Stimulated activated CD8-positive, alpha-beta memory T cell treated with anti-CD3 and anti-CD28 coated beads, Interleukin-12 subunit alpha, Interleukin-12 subunit beta, amount 100 ng/mL, for 4 hours (primary cell): Measurements from ENCODE around the gene TMEM91.
A peak's percentile ranks its signal among the peaks of the same experiment; 100 is the strongest.
"Not testable (repeated sequence)": the region's sequence is repeated elsewhere in the genome, so short reads cannot be mapped to it uniquely, and the experiment has no call there.

Experiments used
- DNase-seq: peaks from one replicate; pipeline ENCODE4 v3.0.0-alpha.2; 2020; ENCODE audit warnings: low read depth

The TMEM91 gene

DNA sequence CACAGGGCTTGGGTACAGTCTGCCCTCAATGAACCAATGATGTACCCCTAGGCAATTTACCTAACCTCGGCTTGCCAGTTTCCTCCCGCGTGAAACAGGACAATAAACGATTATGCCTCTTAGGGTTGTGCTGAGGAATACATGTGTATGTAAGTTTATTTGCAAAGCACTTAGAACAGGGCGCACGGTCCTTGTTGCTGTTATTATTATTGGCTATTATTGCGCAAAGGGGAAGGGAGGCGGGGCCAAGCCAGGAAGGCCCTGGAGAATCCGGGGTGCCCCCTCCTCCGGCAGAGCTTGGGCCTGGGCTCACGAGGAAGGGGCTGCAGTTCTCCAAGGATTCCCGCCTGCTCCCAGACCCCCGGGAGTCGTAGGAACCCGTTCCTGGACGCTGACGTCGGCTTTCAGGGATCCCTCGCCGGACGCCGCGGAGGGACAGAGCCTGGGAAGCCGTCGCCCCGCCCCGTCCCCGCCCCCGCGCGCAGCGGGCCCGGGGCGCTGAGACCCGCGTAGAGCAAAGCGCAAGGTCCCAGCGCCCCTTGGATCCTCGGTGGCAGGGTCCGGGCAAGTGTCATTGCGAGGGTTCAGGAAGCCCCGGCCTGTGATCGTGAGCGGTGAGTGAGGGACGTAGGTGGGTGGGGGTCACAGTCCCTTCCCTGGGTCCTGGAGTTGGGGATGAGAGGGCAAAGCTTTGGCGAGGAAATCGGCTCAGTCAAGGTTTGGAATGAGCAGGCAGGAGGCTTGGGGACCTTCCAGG is at the start of gene TMEM91:
TSS of gene TMEM91 (plus strand) at position 293 of the 757 bp plus-strand sequence. CDS start 1,777 bp downstream, outside the sequence.
- DNase-seq: no peak

DNA sequence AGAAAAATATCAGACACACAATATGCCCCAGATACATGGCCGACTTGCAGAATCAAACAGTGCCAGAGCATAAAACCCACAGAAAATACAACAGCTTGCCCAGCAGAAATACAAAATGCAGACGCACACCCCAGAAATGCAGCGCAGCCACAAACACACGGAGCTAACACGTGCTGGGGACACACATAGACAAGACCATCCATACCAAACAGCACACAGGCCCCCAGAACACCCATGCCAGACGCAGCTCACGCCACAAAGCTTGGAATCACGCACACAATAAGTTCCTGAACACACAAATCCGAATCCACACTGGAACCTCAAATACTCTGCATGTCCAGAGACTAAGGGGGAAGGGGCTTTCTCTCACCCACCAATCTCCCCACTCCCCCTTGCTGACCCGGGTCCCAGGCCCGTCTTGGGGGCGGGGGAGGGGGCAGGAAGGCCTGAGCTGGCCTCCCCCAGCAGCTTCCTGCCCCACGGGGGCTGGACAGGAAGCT is 49.2 kb upstream of the TMEM91 start:
- DNase-seq: no peak

DNA sequence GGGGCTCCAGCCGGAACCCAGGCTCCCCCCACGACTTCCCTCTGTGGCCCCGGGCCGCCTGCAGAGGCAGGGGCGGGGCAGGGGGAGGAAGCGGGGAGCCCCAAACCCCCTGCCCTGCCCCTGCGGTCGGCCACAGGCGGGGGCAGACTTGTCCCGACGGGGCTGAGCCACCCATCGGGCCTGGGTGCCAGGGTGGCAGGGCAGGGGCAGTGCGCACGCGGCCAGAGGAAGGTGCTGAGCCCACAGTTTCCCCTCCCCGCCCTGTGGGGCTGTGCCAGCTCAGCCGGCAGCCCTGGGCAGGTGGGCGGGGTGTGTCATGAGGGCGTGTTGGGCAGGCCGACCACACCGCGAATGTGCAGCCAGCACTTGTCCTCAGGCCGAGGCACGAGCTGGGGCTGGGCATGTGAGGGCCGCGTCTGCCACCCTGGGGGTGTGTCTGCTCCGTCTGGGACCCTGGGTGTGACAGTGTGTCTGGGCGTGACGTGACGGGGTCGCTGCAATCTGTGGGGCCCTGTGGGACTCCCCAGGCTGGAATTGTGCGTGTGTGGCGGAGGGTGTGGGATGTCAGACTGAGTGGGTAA is 48.7 kb upstream of the TMEM91 start:
- peak; percentile 84 for DNase-seq

DNA sequence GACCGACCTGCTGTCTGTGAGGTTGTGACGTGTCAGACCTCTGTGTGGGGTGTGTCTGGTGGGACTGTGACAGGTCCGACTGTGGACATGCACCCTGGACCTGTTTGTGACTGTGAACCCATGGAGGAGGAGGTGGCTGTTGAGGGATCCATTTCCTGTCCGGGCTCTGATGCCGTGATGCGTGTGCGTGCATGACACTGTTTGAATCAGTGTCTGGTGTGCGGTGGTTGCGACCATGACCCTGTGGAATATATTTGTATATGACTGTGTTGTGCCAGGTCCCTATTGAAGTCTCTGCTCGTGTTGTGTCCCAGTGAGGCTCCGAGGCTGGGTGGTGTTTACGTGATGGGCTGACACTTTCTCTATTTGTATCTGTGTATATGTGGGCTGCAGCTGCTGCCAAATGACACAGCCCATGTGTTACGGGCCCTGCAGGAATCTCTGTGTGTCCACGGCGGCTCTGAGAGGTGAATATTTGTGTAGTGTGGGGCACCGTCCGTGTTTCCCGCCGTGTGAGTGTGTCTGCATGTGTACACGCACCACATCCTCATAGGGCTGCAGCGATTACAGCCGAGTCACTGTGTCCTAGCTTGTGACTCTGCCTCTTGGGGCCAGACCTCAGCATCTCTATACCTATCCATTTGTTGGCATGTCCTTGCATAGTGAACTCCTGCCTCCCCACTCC is 48.0 kb upstream of the TMEM91 start:
- DNase-seq: no peak

DNA sequence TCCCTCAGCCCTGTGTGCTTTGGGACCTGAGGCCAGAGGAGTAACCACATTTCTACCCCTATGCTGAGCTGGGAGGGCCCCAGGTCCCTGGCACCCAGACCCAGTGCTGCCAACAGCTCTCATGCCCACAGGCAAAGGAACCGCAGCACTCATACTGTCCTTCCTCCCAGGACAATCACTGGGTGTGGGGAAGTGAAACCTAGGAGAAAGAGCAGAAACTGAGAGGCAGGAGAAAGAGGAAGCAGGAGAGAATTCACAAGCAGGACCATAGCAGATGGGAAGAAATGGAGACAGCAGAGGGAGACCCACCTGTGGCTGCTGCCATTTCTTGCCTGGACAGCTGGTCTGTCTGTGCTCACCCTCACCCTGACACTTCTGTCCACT is 47.5 kb upstream of the TMEM91 start:
- DNase-seq: no peak

DNA sequence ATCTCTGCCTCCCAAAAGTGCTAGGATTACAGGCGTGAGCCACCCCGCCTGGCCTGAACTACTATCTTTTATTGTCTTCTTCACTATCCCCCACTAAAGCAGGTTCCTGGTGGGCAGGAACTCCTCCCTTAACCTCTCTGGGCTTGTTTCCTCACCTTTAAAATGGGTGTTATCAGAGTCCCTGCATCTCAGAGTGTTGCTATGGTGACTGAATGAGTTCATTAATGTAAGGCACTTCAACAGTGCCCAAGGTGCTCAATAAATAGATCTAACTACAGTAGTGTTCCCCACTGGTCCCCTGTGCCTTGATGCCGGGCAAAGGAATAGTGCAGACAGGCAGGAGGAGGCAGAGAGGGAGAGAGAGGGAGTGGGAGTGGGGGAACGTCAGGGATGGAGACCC is 45.9 kb upstream of the TMEM91 start:
- no peak for DNase-seq

DNA sequence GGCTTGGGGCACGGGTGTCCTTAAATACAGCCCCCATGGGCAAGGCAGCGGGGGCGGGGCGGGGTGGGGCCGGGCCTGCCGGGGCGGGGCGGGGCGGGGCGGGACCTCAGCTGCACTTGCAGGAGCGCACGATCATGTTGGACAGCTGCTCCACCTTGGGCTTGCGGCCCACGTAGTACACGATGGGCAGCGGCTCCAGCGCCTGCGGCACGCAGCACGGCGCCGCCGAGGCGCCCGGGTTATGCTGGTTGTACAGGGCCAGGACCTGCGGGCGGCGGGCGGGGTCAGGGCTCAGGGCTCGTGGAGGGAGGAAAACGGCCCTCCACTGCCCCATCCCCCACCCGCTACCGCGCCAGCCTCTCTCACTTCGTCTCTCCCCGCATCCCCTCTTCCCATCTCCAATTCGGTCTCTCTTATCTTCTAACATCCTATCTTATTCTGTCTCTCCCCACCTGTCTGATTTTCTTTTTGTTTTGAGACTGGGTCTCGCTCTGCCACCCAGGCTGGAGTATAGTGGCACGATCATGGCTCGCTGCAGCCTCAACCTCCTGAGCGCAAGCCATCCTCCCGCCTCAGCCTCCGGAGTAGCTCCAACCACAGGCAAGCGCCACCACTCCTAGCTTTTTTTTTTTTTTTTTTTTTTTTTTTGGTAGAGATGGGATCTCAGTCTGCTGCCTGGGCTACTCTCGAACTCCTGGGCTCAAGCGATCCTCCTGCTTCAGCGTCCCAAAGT is 45.2 kb upstream of the TMEM91 start:
- no peak for DNase-seq

DNA sequence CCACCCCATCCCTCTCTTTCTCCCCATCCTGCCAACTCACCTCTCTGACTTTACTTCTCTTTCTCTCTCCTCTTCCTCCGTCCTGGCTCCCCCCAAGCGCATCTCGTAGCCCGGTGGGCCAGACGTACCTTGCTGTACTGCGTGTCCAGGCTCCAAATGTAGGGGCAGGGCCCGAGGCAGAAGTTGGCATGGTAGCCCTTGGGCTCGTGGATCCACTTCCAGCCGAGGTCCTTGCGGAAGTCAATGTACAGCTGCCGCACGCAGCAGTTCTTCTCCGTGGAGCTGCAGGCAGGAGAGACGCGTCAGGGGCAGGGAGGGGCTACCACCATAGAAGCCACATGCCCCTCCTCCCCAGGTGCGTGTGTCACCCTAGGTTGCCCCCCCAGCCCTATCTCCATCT is 44.3 kb upstream of the TMEM91 start:
- no peak for DNase-seq

DNA sequence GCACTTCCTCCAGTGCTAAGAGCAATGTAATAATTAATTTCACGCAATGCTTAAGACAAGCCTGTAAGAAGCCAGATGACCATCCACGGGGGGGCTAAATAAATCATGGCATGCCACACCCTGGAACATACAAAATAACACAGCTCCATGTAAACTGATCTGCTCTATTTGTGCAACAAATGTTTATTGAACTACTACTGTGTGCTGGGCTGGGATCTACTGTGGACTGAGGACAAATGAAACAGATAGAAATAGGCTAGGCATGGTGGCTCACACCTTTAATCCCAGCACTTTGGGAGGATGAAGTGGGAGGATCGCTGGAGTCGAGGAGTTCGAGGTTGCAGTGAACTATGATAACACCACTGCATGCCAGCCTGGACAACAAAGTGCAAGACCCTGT is 43.9 kb upstream of the TMEM91 start:
- DNase-seq: no peak

DNA sequence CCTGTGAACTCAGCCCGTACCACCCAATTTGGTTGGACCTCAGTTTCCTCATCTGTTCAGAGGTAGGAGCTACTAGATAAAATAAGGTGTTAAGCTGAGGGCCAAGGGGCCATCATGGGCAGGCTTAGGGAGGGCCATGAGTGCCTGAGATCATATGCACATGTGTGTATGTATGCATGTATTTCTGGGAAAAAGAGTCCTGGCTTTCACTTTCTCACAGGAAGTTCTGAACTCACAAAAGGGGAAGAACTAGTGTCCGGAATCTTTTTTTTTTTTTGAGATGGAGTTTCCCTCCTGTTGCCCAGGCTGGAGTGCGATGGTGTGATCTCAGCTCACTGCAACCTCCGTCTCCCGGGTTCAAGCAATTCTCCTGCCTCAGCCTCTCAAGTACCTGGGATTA is 41.5 kb upstream of the TMEM91 start:
- DNase-seq: no peak

DNA sequence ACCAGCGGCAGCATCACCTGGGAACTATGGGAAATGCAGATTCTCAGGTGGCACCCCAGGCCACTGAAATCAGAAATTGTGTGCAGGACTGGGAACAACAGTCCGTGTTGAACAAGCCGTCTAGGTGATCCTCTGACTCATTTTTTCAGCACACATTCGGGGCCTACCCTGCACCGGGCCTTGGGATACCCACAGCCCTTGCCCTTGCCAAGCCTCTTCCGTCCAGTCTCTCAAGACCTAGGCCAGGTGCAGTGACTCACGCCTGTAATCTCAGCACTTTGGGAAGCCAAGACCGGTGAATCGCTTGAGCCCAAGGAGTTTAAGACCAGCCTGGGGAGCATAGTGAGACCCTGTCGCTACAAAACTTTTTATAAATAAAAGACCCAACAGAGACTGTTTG is 40.9 kb upstream of the TMEM91 start:
- DNase-seq: no peak

DNA sequence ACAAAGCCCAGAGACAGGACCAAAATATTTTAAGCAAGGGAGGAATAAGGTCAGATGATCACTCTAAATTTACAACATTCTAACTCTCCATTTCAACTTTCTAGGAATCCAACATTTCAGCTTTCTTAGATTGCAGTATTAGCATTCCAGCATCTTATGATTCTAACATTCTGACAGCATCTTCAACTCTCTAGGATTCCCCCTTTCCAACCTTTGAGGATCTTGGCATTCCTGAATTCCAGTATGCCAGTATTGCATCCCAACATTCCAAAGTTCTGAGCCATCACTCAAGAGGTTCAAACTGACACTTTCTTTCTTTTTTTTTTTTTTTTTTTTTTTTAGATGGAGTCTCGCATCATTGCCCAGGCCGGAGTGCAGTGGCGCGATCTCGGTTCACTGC is 36.4 kb upstream of the TMEM91 start:
- no peak for DNase-seq

DNA sequence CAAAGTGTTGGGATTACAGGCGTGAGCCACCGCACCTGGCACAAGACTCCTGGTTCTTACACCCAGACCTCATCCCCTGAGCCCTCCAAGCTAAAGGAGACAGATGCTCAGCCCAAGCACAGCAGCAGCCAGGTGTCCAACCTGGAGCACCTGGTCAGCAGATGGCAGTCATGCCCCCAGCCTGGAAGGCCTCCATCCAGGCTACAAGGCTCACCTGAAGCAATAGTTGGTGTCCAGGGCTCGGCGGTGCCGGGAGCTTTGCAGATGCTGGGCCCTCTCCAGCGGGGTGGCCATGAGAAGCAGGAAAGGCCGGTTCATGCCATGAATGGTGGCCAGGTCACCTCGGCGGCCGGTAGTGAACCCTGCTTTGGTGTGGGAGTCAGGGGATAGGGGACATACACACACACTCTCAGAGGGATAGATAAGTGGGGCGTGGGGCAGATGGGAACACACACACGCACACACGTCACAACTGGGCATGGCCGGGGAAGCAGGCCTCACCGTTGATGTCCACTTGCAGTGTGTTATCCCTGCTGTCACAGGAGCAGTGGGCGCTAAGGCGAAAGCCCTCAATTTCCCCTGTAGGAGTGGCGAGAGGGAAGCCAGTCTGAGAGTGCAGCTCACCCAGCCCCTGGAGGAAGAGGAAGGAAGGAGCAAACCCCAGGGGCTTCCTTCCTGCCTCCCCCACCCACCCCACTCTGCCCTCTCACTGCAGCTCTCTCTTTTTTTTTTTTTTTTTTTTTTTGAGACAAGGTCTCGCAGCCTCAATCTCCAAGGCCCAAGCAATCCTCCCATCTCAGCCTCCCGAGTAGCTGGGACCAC is 34.5 kb upstream of the TMEM91 start:
- no peak for DNase-seq

DNA sequence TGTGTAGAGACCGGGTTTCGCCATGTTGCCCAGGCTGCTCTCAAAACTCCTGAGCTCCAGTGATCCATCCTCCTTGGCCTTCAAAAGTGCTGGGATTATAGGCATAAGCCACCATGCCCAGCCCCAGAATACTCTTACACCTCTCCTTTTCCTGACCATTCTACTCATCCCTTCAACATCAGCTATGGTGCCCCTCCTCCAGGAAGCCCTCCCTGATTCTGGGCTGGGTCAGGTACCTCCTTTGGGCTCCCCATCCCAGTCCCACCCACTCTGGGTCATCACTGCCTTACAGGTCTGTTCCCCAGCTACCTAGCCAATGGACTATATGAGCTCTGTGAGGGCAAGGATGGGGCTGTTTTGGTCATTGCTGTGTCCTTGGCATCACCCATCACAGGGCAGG is 32.2 kb upstream of the TMEM91 start:
- DNase-seq: no peak

DNA sequence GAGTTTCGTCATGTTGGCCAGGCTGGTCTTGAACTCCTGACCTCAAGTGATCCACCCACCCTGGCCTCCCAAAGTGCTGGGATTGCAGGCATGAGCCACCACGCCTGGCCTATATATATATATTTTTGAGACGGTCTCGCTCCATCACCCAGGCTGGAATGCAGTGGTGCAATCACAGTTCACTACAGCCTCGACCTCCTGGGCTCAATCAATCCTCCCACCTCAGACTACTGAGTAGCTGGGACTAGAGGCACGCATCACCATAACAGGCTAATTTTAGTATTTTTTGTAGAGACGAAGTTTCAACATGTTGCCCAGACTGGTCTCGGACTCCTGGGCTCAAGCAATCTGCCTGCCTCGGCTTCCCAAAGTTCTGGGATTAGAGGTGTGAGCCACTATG is 29.4 kb upstream of the TMEM91 start:
- DNase-seq: not testable (repeated sequence)

DNA sequence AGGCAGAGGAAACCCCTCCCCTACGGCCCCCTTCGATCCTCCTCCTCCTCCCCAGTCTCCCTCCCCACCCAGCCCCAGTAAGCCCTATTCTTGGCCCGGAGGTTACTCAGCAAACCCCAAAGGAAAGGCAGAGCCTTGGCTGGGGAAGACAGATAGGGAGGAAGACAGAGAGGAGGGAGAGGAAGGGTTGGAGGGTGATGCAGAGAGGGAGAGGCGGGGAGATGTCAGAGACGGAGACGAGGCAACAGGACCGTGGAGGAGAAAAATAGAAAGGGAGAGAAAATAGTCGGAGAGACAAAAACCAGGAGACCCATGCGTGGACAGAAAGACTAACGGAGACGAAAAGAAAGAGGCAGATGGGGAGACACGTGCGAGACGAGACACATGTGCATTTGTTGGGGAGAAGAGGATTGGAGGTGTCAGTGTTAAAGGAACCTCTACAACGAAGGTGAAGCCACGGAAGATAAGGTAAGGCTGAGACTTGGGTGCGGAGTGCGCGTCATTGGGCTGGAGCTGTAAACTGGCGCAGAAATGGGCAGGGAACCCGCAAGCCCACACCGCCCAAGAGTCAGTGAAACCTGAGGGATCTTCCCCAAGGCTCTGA is 25.5 kb upstream of the TMEM91 start:
- no peak for DNase-seq

DNA sequence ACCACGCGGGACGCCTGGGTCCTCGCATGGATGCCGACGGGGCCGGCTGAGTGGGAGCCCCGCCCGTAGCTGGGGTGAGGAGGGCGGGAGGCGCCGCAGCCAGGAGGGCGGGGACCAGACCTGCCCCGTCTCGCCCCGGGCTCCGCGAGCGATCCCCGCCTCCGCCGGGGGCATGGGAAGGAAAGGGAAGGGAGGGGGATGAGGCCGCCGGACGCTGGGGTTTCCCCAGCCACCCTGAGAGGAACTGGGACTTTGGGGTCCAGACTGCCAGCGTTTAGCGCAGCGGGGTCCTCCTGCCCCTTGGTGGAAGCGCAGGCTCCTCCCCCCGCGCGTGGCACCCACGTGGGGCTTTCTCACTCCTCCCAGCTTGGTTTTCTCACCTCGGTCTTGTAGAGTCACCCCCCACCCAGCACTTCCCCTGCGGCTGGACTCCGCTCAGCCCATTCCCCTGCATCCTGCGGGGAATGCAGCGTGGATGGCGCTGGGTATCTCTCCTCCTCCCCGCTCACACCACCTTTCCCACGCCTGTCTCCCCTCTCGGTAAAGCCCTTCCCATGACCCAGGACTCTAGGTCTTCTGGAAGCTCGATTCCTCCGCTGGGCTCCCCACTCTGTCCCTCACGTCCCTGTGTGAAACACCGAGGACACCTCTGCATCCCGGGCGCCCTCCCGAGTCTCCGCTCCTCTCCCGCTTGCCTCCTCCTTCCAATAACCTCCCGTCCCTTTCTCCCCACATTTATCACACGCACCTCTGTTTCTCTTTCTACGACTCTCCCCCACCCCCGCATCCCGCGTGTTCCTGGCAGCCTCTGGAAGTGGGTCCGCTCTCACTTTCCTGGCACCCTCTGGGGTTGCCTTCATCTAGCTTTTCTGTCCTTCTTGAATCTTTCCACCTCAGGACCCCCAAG is 24.7 kb upstream of the TMEM91 start:
- DNase-seq: peak; percentile 85

DNA sequence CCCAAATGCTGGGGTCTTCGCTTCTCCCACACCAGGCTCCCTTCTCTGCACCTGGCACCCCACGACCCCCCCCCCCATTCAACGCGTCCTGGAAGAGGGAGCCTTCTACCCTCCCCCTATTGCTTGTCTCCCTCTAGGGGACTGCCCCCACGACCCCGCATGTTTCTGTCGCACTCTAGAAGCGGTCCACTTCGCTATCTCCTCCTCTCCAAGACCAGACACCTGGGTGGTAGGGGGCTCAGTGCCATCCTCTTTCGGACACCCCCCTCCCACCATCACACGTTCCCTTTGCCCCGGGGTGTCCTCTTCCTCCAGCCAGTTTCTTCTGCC is 24.1 kb upstream of the TMEM91 start:
- DNase-seq: no peak

DNA sequence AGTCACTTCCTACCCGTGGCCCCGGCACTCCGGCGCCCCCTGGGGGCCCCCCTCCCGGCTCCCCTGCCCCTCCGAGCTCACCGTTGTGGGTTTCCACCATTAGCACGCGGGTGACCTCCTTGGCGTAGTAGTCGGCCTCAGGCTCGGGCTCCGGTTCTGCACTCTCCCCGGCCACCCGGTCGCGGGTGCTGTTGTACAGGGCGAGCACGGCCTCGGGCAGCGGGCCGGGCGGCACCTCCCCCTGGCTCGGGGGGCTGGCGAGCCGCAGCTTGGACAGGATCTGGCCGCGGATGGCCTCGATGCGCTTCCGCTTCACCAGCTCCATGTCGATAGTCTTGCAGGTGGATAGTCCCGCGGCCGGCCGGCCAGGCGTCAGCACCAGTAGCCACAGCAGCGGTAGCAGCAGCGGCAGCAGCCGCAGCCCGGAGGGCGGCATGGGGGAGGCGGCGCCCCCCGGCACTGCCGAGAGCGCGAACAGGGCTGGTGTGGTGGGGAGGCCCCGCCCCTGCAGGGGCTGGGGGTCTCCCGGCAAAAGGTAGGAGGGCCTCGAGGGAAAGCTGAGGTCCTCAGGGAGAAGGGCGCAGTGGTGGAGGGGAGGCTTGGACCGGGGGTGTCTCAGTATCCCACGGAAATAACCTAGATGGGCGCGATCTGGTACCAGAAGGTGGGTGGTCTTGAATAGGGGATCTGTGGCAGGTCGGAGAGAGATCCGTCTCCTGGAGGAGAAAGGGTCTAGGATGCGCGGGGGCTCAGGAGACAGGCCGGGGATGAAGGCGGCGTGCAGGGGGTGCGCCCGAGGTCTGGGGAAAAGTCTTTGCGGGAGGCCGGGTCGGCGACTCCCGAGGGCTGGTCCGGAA is 23.5 kb upstream of the TMEM91 start:
- peak; percentile 68 for DNase-seq
